Uterus (tissue), 2 donors: ENCODE measurements around the gene PAIP2.

Experiments
- CTCF ChIP-seq, 4 experiments: fragments of 200-600 bp in 2 of 4; fragments of 450-650 bp in 2 of 4; sonication (generic) in 2 of 4; IDR thresholded peaks; one replicate each; pipeline ENCODE4 v1.5.1; 2016 to 2019; ENCODE audit warnings: antibody characterized with exemption in 4 of 4, mild to moderate bottlenecking in 2 of 4, moderate library complexity in 1 of 4
- POLR2A ChIP-seq, 2 donors: fragments of 450-650 bp; IDR thresholded peaks; one replicate each; pipeline ENCODE4 v1.6.1; 2016; ENCODE audit warnings: antibody characterized with exemption in 2 of 2, mild to moderate bottlenecking in 1 of 2, moderate library complexity in 1 of 2

DNA sequence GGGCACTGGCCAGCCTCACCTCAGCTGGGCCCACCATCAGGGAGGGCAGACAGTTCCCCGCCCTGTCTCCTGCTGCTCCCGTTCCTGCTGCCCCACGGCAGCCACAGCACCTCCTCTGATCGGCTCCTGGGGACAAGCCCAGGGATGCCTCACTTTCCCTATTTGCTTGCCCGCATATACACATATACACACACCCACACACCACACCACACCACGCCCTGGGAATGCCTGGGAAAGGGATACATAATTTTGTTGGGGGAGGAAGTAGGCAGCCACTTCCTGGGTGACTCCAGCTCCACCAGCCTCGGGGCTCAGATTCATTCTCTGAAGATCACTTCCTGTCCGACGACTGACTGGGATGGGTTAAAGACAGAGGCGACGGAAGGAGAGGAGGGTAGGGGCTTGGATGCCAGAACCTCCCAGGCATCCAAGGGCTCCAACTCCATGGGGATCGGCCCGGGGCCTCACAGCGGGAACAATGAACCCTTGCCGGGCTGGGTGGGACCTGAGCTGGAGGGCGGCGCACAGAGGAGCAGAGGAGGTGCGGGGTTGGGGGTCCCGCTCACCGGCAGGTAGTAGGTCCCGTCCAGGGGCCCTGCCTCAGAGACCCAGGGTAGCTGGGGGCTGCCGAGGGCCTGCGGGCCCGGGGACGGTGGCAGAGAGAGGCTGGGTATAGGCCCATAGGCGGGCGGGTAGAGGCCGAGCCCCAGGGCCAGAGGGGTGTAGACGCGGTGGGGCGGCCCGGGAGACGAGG is 50.1 kb downstream of the PAIP2 start:
- TF ChIP-seq POLR2A (IDR thresholded peaks at IDR 0.05) (no peak), CTCF (IDR thresholded peaks at IDR 0.05) (no peak)
